Kidney epithelial cell (primary cell): ENCODE results near the gene ADCY10. TPM values are rescaled to one million over a fixed set of nuclear protein-coding genes. Genes with fewer than 3 reads are reported as not detected.

Source experiments
- DNase-seq: peaks from one replicate; pipeline ENCODE4 v3.0.0-alpha.2; 2010; ENCODE audit warnings: low read depth
- H3K27me3 ChIP-seq: 2 replicates; pipeline ENCODE4 v1.6.0; 2011; ENCODE audit warnings: low read length; ENCODE audit not compliant: control insufficient read depth, insufficient read depth
- H3K36me3 ChIP-seq: 2 replicates; pipeline ENCODE4 v1.5.1; 2011; ENCODE audit warnings: low read length; ENCODE audit not compliant: control insufficient read depth, insufficient read depth
- H3K4me3 ChIP-seq: 2 replicates; pipeline ENCODE4 v1.5.1; 2011; ENCODE audit warnings: low read depth, mild to moderate bottlenecking, control low read depth, low read length
- total RNA-seq: library from RNA; depleted of rRNA; stranded (reverse); fragments of >200 nt; gene quantifications from 2 replicates; pipeline ENCODE4 v1.2.3, GENCODE V29; 2015
- TF ChIP-seq, protein P1 (sequence below): IDR thresholded peaks from 2 replicates; pipeline ENCODE4 v1.5.1; 2011; ENCODE audit warnings: mild to moderate bottlenecking, moderate library complexity, low read length, control low read depth, inconsistent platforms; ENCODE audit not compliant: insufficient read depth, poor library complexity, severe bottlenecking

Gene ADCY10
- total RNA-seq, 1 donor from 2014 or later = not detected

DNA sequence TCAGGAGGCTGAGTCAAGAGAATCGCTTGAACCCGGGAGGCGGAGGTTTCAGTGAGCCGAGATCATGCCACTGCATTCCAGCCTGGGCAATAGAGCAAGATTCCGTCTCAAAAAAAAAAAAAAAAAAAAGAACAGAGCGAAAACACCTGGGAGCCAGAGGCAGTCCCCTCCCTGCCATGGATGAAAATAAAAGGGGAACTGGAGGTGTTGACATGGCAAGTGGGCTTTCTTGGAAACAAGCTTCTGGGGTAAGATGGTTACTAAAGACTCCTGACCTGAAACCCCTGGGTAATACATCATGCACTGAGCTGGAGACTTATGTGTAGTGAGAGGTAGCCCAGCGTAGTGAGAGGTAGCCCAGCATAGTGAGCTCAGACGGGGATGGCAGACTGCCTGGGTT is 31.6 kb downstream of the ADCY10 start:
- no peak for DNase-seq
- Histone ChIP-seq H3K27me3 (no peaks in the 10 kb centered on the region), H3K4me3 (no peak overlapping the region), H3K36me3 (no peaks in the 10 kb centered on the region)
- TF ChIP-seq, protein P1, sequence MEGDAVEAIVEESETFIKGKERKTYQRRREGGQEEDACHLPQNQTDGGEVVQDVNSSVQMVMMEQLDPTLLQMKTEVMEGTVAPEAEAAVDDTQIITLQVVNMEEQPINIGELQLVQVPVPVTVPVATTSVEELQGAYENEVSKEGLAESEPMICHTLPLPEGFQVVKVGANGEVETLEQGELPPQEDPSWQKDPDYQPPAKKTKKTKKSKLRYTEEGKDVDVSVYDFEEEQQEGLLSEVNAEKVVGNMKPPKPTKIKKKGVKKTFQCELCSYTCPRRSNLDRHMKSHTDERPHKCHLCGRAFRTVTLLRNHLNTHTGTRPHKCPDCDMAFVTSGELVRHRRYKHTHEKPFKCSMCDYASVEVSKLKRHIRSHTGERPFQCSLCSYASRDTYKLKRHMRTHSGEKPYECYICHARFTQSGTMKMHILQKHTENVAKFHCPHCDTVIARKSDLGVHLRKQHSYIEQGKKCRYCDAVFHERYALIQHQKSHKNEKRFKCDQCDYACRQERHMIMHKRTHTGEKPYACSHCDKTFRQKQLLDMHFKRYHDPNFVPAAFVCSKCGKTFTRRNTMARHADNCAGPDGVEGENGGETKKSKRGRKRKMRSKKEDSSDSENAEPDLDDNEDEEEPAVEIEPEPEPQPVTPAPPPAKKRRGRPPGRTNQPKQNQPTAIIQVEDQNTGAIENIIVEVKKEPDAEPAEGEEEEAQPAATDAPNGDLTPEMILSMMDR = no peak

DNA sequence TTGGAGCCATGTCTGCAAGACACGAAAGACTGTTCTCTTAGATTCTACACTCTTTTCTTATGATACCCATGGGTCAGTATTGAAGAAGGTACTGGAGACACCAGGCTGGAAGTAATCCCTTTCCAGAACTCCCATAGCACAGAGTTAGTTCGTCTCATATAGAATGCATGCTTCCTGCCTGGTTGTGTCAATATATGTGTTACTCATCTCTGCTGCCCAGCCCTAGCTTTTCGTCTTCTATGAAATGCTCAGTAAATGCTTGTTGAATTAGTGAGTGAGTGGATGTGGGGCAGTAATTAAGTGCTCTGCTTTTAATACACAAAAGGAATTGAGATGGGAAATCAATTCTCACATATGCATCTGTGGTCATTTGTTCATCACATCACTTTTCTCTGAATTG is 32.1 kb downstream of the ADCY10 start:
- TF ChIP-seq, protein P1 = no peak
- Histone ChIP-seq H3K4me3 (no peak overlapping the region), H3K36me3 (no peaks in the 10 kb centered on the region), H3K27me3 (no peaks in the 10 kb centered on the region)
- no peak for DNase-seq

- Histone ChIP-seq H3K27me3 (no peaks in the 10 kb centered on the region), H3K4me3 (no peak overlapping the region), H3K36me3 (no peaks in the 10 kb centered on the region)
- DNase-seq = peak; percentile 10
- TF ChIP-seq, protein P1 = no peak
These were observed 32.9 kb downstream of the ADCY10 start for GRCh38 chr1:167881069-167881468.

DNA sequence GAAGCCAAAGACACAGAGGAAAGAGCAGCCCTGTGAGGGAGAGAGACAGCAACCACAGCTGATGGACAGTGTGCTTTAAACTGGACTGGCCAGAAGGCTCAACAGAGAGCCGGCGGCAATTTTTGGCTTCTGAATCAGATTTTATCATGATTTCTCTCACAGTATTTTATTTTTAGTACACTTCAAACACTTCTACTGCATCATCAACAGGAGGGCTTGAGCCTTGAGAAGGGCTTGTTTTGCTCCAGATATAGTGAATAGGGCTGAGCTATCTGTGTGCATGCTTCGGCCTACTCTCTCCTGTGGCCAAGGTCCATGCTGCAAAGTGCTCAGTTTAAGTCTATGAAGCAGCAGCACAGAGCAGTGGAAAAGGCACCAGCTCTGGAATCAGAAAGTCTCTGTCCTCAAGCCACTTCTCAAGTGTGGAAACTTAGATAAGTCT is 33.3 kb downstream of the ADCY10 start:
- H3K36me3 ChIP-seq = no peaks in the 10 kb centered on the region
- no peaks in the 10 kb centered on the region for H3K27me3 ChIP-seq
- no peak overlapping the region for H3K4me3 ChIP-seq
- TF ChIP-seq, protein P1 = no peak
- no peak for DNase-seq

- TF ChIP-seq, protein P1 = no peak
- Histone ChIP-seq H3K27me3 (no peaks in the 10 kb centered on the region), H3K4me3 (no peak overlapping the region), H3K36me3 (no peaks in the 10 kb centered on the region)
- no peak for DNase-seq
These were observed 34.4 kb downstream of the ADCY10 start for GRCh38 chr1:167879508-167879907.

GRCh38 chr1:167878372-167879160 is 35.4 kb downstream of the ADCY10 start:
- TF ChIP-seq, protein P1 = no peak
- Histone ChIP-seq H3K4me3 (no peak overlapping the region), H3K36me3 (no peaks in the 10 kb centered on the region), H3K27me3 (no peaks in the 10 kb centered on the region)
- DNase-seq = no peak
